ENCODE results near the gene UQCC2. TPM values are rescaled to one million over a fixed set of nuclear protein-coding genes. Genes with fewer than 3 reads are reported as not detected.

UQCC2 gene
- total and polyA plus RNA-seq, 4 donors: 6.8 to 75.9 (median 22.4) TPM

DNA sequence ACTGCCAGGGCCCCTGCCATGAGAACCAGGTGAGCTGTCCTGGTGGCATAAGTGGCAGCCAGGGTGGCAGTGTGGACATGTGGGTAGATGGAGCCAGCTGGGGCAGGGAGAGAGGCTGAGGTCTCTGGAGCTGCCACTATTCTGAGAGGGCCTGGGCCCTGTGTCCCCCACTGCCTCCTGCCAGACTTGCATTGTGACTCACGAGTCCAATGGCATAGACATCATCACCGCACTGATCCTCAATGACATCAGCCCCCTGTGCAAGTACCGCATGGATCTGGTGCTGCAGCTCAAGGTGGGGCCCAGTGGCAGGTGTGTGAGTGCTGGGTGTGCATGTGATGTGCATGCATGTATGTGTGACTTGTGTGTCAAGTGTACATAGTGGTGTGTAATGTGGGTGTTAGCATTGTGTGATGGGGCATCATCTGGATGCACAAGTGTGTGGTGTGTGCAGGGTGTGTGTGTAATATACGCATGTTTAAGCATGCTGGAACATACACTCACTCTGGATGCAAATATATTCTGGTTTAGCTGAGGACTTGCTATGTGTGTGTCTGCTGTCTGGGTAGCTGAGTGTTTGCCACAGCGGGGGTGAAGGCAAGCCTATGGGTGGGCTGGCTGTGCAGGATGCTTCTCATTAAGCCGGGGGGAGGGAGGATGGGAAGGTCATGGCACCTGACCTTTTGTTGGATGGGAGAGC is 25.1 kb downstream of the UQCC2 start:
- Histone ChIP-seq H3K9me3 (ENCODE audit: control insufficient read depth in 4 of 4, low read length in 3 of 4) (no peaks in the 10 kb centered on the region), H3K4me1 (ENCODE audit: control insufficient read depth in 4 of 4, insufficient read depth in 4 of 4, low read length in 3 of 4) (no peaks in the 10 kb centered on the region), H3K9ac (ENCODE audit: low read depth in 1 of 2, low read length in 2 of 2) (no peak overlapping the region), H3K27ac (ENCODE audit: low read depth in 1 of 2, low read length in 2 of 2) (no peak overlapping the region), H3K27me3 (ENCODE audit: control insufficient read depth in 4 of 4, insufficient read depth in 4 of 4, low read length in 3 of 4) (no peaks in the 10 kb centered on the region), H3K36me3 (ENCODE audit: control insufficient read depth in 4 of 4, insufficient read depth in 3 of 4, low read depth in 1 of 4, low read length in 3 of 4) (no peaks in the 10 kb centered on the region), H3K4me3 (ENCODE audit: low read depth in 1 of 3, low read length in 3 of 3) (no peak overlapping the region)
- DNase-seq (ENCODE audit: low spot score): no peak
- WGBS: 76% methylated on average over 6 of the region's 6 CpGs
- TF ChIP-seq HNF4G (IDR thresholded peaks at IDR 0.05) (no peak), FOXA1 (IDR thresholded peaks at IDR 0.05) (no peak), HNF4A (conservative IDR thresholded peaks at IDR 0.05) (no peak), RAD21 (IDR thresholded peaks at IDR 0.05) (no peak), YY1 (IDR thresholded peaks at IDR 0.05) (no peak), NR2F2 (IDR thresholded peaks at IDR 0.05) (no peak), RXRA (IDR thresholded peaks at IDR 0.05) (no peak), FOXA2 (IDR thresholded peaks at IDR 0.05) (no peak), TAF1 (conservative IDR thresholded peaks at IDR 0.05) (no peak), JUND (IDR thresholded peaks at IDR 0.05) (no peak), GABPA (IDR thresholded peaks at IDR 0.05 in 1 of 2, conservative IDR thresholded peaks at IDR 0.05 in 1 of 2) (no peak), SP1 (IDR thresholded peaks at IDR 0.05) (no peak), EGR1 (IDR thresholded peaks at IDR 0.05; ENCODE audit: low read depth in 2 of 2) (no peak)
- TF ChIP-seq, protein P1, sequence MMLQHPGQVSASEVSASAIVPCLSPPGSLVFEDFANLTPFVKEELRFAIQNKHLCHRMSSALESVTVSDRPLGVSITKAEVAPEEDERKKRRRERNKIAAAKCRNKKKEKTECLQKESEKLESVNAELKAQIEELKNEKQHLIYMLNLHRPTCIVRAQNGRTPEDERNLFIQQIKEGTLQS (IDR thresholded peaks at IDR 0.05): no peak
- TF ChIP-seq, protein P2, sequence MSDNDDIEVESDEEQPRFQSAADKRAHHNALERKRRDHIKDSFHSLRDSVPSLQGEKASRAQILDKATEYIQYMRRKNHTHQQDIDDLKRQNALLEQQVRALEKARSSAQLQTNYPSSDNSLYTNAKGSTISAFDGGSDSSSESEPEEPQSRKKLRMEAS (IDR thresholded peaks at IDR 0.05): no peak
- TF ChIP-seq, protein P3, sequence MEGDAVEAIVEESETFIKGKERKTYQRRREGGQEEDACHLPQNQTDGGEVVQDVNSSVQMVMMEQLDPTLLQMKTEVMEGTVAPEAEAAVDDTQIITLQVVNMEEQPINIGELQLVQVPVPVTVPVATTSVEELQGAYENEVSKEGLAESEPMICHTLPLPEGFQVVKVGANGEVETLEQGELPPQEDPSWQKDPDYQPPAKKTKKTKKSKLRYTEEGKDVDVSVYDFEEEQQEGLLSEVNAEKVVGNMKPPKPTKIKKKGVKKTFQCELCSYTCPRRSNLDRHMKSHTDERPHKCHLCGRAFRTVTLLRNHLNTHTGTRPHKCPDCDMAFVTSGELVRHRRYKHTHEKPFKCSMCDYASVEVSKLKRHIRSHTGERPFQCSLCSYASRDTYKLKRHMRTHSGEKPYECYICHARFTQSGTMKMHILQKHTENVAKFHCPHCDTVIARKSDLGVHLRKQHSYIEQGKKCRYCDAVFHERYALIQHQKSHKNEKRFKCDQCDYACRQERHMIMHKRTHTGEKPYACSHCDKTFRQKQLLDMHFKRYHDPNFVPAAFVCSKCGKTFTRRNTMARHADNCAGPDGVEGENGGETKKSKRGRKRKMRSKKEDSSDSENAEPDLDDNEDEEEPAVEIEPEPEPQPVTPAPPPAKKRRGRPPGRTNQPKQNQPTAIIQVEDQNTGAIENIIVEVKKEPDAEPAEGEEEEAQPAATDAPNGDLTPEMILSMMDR (IDR thresholded peaks at IDR 0.05; ENCODE audit: low read depth, low read length, missing input control): no peak
- TF ChIP-seq, protein P4, sequence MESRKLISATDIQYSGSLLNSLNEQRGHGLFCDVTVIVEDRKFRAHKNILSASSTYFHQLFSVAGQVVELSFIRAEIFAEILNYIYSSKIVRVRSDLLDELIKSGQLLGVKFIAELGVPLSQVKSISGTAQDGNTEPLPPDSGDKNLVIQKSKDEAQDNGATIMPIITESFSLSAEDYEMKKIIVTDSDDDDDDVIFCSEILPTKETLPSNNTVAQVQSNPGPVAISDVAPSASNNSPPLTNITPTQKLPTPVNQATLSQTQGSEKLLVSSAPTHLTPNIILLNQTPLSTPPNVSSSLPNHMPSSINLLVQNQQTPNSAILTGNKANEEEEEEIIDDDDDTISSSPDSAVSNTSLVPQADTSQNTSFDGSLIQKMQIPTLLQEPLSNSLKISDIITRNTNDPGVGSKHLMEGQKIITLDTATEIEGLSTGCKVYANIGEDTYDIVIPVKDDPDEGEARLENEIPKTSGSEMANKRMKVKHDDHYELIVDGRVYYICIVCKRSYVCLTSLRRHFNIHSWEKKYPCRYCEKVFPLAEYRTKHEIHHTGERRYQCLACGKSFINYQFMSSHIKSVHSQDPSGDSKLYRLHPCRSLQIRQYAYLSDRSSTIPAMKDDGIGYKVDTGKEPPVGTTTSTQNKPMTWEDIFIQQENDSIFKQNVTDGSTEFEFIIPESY (IDR thresholded peaks at IDR 0.05): no peak
- TF ChIP-seq, protein P5, sequence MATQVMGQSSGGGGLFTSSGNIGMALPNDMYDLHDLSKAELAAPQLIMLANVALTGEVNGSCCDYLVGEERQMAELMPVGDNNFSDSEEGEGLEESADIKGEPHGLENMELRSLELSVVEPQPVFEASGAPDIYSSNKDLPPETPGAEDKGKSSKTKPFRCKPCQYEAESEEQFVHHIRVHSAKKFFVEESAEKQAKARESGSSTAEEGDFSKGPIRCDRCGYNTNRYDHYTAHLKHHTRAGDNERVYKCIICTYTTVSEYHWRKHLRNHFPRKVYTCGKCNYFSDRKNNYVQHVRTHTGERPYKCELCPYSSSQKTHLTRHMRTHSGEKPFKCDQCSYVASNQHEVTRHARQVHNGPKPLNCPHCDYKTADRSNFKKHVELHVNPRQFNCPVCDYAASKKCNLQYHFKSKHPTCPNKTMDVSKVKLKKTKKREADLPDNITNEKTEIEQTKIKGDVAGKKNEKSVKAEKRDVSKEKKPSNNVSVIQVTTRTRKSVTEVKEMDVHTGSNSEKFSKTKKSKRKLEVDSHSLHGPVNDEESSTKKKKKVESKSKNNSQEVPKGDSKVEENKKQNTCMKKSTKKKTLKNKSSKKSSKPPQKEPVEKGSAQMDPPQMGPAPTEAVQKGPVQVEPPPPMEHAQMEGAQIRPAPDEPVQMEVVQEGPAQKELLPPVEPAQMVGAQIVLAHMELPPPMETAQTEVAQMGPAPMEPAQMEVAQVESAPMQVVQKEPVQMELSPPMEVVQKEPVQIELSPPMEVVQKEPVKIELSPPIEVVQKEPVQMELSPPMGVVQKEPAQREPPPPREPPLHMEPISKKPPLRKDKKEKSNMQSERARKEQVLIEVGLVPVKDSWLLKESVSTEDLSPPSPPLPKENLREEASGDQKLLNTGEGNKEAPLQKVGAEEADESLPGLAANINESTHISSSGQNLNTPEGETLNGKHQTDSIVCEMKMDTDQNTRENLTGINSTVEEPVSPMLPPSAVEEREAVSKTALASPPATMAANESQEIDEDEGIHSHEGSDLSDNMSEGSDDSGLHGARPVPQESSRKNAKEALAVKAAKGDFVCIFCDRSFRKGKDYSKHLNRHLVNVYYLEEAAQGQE (IDR thresholded peaks at IDR 0.05): no peak

Data from liver (tissue), 9 donors.